GM20000 (cell line): ENCODE data around the gene VPREB1.

Source experiments
- DNase-seq: peaks from one replicate; pipeline ENCODE4 v3.0.0; 2012; ENCODE audit warnings: low spot score
- CTCF ChIP-seq: IDR thresholded peaks from 2 replicates; pipeline ENCODE4 v1.5.1; 2012; ENCODE audit warnings: mild to moderate bottlenecking, control low read depth; ENCODE audit errors: extremely low read depth, missing control alignments

VPREB1 gene

GRCh38 chr22:22228921-22229320 is 15.7 kb upstream of the VPREB1 start:
- no peak for DNase-seq
- no peak for TF ChIP-seq CTCF

GRCh38 chr22:22229683-22230420 is 14.7 kb upstream of the VPREB1 start:
- no peak for TF ChIP-seq CTCF
- DNase-seq: no peak

- TF ChIP-seq CTCF: no peak
- no peak for DNase-seq
Measured at GRCh38 chr22:22230438-22230837, 14.1 kb upstream of the VPREB1 start.

GRCh38 chr22:22233081-22233480 is 11.5 kb upstream of the VPREB1 start:
- no peak for DNase-seq
- no peak for TF ChIP-seq CTCF

GRCh38 chr22:22235558-22235957 is 9.0 kb upstream of the VPREB1 start:
- peak; percentile 70 for DNase-seq
- TF ChIP-seq CTCF: peak; percentile 59

- DNase-seq: no peak
- TF ChIP-seq CTCF: no peak
Measured at GRCh38 chr22:22237521-22237920, 7.1 kb upstream of the VPREB1 start.

- DNase-seq: peak; percentile 3
- TF ChIP-seq CTCF: no peak
Measured at GRCh38 chr22:22239311-22239939, 5.2 kb upstream of the VPREB1 start.
